Ishikawa (cell line): ENCODE measurements around the gene BAX.

Experiments
- CEBPB ChIP-seq: IDR thresholded peaks from 2 replicates; pipeline ENCODE4 v1.6.1; 2012
- EGR1 ChIP-seq: IDR thresholded peaks from 2 replicates; pipeline ENCODE4 v1.6.1; 2012
- EP300 ChIP-seq: IDR thresholded peaks from 2 replicates; pipeline ENCODE4 v1.6.1; 2012; ENCODE audit warnings: borderline replicate concordance
- MAX ChIP-seq: IDR thresholded peaks from 2 replicates; pipeline ENCODE4 v1.6.1; 2012
- NFIC ChIP-seq: IDR thresholded peaks from 2 replicates; pipeline ENCODE4 v1.6.1; 2012
- RAD21 ChIP-seq: IDR thresholded peaks from 2 replicates; pipeline ENCODE4 v1.6.1; 2012; ENCODE audit warnings: low read depth
- REST ChIP-seq: IDR thresholded peaks from 2 replicates; pipeline ENCODE4 v1.6.1; 2012; ENCODE audit warnings: low read depth, mild to moderate bottlenecking
- TAF1 ChIP-seq: IDR thresholded peaks from 2 replicates; pipeline ENCODE4 v1.6.1; 2012; ENCODE audit warnings: low read depth, mild to moderate bottlenecking
- TEAD4 ChIP-seq: IDR thresholded peaks from 2 replicates; pipeline ENCODE4 v1.6.1; 2012
- USF1 ChIP-seq: IDR thresholded peaks from 2 replicates; pipeline ENCODE4 v1.6.1; 2012

GRCh38 chr19:48907671-48908070, 47.0 kb upstream of the BAX start:
- TF ChIP-seq USF1 (no peak), TAF1 (no peak), EP300 (no peak), CEBPB (no peak), EGR1 (no peak), REST (no peak), MAX (no peak), TEAD4 (no peak), NFIC (no peak), RAD21 (no peak)
